HG03378 (cell line): Measurements from ENCODE around the gene OSBPL3.

Experiments used
- ATAC-seq: cut with Tn5 transposase; IDR thresholded peaks from one replicate; pipeline ENCODE4 v1.9.1; 2021; ENCODE audit warnings: mild to moderate bottlenecking, moderate library complexity; ENCODE audit not compliant: unreplicated experiment

The OSBPL3 gene

GRCh38 chr7:24868741-24869140 is 111.2 kb downstream of the OSBPL3 start:
- ATAC-seq: no peak

DNA sequence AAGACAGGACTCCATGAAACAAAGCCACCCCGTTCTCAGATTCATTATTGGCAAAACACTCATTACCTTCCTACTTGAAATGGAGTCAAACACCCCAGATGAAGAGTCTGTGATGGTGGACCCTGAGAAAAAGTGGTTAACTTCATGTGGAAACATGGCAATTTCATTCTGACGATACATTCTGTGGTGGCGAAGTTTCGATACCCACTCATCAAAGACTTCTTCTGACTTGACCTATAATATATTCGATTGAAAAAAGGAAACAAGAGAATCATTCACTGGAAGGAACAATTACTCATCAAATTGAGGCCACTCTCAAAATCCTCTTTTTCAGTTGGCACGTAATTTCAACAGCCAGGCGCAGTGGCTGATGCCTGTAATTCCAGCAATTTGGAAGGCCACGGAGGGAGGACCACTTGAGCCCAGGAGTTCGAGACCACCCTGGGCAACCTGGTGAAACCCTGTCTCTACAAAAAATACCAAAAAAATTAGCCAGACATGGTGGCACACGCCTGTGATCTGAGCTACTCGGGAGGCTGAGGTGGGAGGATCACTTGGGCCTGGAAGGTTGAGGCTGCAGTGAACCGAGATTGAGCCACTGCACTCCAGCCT is 113.9 kb downstream of the OSBPL3 start:
- ATAC-seq: no peak

DNA sequence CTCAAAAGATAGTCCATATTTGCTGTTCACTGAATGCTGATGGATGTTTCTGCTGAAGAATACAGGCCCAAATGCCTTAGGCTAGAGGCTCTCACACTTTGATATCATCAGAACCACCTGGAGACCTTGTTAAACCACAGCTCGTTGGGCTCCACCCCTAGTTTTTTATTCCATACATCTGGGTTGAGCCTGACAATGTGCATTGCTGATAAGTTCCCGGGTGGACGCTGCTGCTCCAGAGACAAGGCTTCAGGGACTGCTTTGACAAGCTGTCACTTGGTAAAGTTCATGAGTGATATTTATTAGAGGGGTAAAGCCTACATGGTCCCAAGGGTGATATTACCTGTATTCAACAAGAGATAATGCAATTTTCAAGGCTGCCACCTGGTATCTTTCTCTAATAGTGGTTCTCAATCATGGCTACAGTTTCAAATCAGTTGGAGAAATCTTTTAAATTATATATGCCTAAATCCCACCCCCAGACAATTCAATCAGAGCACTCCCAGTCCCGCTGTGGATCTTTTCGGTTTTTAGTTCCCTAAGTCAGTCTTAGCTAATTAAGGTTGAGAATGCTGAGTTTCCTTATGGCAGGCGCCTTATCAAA is 115.7 kb downstream of the OSBPL3 start:
- no peak for ATAC-seq

DNA sequence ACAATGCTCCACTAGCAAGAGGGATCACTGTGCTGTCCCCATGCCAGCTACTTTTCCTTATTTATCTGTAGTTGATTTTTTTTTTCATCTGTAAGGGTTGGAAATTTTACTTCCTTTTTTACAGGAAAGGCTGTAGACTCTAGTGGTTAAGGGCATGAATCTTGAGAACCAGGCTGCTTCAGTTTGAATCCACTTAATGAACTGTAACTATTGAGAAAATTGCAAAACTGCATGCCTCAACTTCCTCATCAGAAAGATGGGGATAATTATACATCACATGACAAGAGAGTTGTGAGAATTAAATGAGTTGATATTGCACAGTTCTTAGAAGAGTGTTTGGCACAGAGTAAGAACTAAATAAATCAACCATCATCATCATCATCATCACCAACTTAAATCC is 116.4 kb downstream of the OSBPL3 start:
- ATAC-seq: no peak

GRCh38 chr7:24862461-24862860 is 117.5 kb downstream of the OSBPL3 start:
- ATAC-seq: no peak

DNA sequence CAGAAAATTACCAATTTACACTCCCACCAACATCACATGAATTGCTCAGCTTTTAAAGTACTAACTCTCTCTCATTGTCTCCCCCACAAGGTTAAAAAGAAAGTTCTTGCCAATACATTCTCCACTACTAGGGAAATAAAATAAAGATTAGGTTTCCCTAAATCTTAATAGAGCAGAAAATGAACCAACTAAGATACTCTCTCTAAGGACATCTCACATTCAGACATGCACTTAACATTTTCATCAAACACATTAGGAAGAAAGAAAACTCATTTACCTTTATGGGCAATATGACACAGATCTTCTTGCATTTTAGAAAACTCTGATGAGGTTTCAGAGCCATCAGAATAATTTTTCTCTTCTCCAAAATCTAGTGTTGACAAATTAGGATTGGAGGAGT is 118.6 kb downstream of the OSBPL3 start:
- no peak for ATAC-seq

- ATAC-seq: no peak
Observed at GRCh38 chr7:24860611-24861010, 119.4 kb downstream of the OSBPL3 start.

- ATAC-seq: no peak
Observed at GRCh38 chr7:24858108-24858977, 121.6 kb downstream of the OSBPL3 start.

DNA sequence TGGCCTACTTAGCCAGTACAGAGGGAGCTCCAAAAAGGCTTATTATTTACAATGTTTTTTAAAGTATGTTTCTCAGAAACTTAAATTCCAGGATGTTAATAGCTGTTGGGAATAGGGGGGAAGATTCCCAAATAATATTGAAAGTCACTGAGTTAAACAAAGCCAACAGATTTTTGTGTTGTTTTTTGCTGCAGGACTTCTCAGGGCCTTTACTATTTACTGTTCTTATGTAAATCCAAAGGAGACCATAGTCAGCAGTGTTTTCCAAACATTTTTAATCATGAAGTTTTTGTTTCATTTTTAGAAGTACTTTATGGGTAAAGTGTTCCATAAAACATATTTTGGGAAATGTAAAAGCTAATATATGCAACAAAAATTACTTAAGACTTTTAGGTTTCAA is 122.4 kb downstream of the OSBPL3 start:
- no peak for ATAC-seq

DNA sequence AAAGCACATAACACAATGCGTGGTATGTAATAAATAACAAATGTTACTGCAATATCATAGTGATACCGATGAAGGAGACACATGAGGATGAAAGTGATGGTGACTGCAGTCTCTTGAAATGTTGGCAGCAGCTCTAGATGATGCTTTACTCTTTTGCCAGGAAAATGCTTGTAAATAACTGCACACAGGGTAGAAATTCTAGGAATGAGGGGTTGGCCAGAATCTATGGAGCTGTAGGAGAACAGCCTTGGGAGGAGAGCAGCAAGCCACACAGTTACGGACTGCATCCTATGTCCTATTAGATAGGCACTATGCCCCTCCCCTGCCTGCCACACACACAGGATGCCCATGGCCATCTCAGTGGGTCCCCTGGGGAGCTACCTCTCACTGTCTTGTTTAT is 125.1 kb downstream of the OSBPL3 start:
- ATAC-seq: no peak

DNA sequence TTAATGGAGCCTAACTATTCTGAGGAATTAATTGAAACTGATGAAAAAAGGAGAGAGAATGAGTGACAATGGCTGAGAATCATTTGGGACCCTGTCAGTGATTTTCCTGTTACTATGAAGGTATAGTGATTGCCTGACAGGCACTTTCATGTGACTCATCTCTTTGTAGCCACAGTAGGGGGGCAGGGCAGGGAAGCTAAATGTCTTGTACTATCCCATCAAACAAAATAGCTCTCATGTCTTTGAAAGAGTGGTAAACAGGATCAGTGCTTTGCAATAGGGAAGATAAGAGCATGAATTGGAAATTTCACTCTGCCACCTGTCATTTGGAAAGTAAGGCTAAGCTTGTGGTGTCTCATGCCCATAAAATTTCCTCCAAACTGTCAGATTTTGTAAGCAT is 128.2 kb downstream of the OSBPL3 start:
- no peak for ATAC-seq

DNA sequence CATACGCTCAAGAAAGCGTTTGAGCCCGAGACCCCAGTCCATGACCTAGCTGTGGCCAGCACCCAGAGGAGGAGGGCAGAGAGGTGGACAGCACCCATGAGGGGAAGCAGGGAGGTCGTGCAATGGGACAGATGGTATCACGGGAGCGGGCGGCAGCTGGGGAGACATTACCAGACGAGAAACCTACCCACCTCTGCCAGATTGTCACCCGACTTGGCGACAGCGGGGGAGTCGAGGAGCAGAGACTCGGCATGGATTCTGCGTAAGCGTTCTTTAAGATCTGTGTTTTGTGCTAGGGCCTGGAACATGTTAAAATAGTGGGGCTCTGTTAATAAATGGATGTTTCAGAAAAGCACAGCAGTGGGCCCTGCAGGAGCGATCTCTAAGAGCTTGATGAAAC is 131.1 kb downstream of the OSBPL3 start:
- ATAC-seq: no peak

GRCh38 chr7:24847754-24848153 is 132.2 kb downstream of the OSBPL3 start:
- no peak for ATAC-seq

DNA sequence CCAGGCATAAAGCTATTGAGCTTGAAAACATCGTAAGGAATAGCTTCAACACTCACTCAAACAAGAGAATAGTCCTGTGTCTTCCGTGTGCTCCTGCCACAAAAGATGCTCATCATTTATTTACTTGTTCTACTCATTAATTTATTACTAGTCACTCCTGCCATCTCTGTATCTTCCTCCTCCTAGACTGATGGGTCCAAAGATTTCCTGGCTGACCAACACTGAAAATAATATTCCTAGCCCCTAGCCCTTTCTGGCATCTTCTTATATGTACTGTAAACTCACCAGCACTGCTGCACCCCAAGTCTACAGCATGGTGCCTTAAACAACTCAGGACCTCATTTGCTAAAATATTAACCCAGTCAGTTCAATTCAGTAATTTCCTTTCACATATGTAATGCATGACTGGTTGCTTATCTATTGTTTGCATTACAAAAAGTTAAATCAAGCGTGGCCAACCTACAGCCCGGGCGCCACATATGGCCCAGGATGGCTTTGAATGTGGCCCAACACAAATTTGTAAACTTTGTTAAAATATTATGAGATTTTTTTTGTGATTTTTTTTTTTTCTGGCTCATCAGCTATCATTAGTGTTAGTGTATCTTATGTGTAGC is 136.1 kb downstream of the OSBPL3 start:
- ATAC-seq: no peak

GRCh38 chr7:24842449-24843241 is 137.3 kb downstream of the OSBPL3 start:
- peak; percentile 47 for ATAC-seq

DNA sequence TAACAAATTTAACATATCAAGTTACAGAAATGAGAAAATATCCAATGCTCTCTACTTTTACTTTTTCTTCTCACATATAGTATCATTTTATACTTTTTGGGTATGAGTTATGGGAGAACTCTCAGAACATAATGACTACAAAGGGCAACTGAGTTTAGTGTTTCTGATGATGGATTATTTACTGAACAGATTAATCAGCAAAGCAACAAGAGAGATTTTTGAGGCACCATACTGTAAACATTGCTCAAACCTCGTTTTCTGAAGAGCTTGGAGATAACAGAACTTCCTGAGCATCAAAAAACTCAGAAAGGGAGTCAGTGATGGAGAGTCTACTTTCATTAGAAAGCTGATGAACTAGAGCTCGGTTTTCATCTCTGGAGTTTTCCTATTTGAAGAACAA is 137.9 kb downstream of the OSBPL3 start:
- peak; percentile 1 for ATAC-seq

GRCh38 chr7:24840563-24840962 is 139.4 kb downstream of the OSBPL3 start:
- no peak for ATAC-seq

DNA sequence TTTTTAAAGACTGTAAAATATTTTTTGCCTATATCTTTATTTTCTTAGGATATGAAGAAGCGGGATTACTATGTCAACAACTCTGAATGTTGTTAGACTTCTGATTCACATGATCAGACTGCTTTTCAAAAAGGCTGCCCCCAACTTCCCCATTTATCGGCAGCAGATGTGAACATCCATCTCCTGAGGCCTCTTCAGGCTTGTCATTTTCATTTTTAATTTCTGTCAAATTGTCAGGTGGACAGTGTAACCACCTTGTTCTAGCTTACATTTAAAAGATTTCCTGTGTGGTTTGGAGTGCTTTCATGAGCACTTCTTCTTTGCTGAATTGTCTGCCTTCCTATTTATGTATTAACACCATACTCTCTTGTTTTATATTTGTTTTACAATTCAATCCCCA is 143.9 kb downstream of the OSBPL3 start:
- peak; percentile 79 for ATAC-seq

DNA sequence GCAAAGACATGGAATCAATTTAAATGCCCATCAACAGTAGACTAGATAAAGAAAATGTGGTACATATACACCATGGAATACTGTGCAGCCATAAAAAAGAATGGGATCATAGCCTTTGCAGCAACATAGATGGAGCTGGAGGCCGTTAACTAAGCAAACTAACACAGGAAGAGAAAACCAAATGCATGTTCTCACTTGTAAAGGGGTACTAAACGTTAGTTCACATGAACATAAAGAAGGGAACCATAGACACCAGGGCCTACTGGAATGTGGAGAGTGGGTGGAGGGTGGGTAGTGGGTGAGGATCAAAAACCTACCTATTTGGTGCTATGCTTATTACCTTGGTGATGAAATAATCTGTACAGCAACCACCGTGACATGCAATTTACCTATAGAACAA is 144.3 kb downstream of the OSBPL3 start:
- ATAC-seq: peak; percentile 6

GRCh38 chr7:24834128-24834798 is 145.7 kb downstream of the OSBPL3 start:
- ATAC-seq: no peak
